Suppressor macrophage treated with lipopolysaccharide for 1 hour (primary cell): ENCODE results near the gene TRAPPC2.

Experiments
- DNase-seq, 3 donors: peaks; one replicate each; pipeline ENCODE4 v3.0.0-alpha.2; 2020 to 2022

The TRAPPC2 gene

DNA sequence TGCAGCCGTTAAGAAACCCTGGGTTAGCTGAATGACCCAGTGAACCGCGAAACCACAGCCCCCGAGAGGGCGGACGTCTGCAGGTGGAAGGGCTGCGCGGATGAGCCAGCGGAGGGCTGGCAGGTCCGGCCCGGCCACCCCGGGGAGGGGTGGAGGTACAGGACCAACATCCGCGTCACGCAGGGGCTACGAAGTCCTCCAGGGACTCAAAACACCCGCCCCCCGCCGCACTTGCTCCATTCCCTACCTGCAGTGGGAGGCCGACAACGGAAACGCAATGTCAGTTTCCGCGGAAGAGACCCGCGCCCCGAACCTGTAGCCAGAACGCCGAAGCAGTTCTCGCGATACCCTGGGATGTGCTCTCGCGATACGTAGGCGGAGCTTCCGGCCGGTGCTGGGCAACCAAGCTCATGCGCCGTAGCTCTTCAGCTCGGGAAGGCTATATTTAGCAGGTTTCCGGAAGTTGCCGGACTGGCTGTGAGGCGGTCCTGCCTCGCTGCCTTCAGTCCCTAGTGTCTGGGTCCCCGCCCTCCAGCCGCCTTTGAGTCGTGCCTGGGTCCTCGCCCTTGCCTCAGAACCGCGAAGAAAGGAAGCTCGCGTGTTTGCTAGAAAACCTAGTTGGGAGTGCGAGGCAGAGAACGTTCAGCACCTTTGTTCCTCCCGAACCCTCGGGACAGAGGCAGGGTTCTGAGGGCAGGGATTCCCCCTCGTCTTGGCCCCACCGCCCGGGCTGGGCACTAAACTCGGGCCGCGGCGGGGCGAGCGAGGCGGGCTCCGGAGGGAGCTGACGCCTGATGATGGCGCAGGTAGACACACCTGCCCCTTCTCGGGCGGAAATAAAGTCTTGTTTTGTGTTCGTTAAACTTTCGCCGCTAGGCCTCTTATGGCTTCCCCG, at the start of gene TRAPPC2, which contains the start of gene OFD1:
Gene TRAPPC2, minus strand, starts transcription at position 343 of the 895 bp plus-strand sequence. CDS start 14,657 bp downstream, outside the sequence.
Gene OFD1, plus strand, starts transcription at position 471 of the 895 bp plus-strand sequence. Its CDS starts 324 bp downstream, at position 795.
- DNase-seq = peak; percentile 91 to 95 (median 94)

DNA sequence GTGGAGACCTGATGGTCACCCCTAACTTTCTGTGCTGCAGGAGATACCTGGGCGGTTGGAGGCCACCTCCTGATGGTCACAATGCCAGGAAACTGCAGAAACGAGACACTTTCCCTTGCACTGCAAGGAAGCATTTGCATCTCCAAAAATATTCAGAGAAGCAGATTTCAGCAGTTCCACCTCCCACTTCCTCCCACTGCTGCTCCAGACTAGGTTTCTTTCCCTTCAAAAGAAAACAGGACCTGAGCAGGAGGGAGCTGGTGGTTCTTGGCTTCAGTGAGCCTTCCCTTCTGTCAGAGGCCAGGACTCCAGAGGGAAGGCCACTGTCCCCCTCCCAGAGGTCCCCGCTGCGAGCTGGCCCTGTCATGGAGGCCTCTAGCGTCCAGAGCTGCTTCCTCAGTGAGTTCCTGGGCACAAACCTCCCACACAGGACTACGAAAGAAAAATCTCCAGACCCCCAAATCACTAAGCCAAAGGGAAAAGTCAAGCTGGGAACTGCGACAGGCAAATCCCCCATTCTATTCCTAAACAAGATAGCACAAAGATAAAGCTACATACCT, 46.5 kb upstream of the TRAPPC2 start:
- DNase-seq = no peak

DNA sequence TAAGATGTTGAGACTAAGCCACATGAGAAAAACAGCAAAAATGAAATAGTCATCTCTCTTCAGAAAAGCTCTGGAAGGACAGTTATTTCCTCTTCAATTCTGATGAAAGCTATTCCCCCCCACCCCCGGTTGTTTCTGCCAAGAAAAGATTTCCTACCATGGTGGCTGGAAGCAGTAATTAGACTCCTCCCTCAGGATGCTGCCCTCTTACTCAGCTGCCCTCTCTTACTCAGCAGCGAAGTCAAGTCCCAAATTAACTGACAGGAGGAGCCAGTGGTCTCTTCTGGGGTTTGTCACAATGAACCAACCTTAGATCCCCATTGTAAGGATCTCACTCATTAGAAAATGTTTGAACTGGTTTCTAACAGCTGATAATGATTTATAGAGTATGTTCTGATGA, 44.5 kb upstream of the TRAPPC2 start:
- peak; percentile 55 to 65 (median 58) for DNase-seq

DNA sequence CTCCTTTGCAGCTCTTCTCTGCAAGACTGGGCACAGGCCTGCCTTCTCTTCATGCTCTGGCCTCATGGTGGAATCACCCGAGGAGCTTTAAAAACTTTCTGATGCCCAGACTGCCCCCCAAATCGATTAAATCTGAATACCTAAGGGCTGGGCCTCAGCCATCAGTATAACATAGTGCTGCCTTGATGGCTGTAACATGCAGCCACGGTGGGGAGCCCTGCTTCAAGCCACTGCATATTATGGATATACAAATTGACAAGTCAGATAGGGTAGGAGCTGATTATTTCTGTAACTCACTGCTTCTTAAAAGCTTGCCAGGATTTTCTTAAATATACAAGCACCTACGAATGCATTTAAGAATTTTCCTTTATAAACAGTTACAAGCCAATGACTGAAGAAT, 42.0 kb upstream of the TRAPPC2 start:
- no peak for DNase-seq

DNA sequence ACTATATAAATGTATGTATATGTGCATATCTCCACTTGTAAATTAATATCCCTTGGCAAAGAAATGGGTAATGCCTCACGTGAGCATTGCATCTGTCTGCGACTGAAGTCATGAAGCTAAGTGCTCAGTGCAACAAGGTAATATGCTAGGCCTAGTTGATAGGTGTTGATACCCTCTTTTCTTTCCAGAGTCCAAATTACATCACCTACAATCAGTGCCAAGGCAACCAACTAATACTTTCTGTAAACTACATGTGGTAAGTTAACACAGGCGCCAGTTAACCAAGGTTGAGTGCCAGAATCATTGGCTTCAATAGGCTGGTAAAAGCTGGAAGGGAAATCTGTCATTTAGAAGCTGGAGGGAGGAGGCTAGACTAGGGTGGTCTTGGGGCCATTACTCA, 41.4 kb upstream of the TRAPPC2 start:
- DNase-seq = no peak

DNA sequence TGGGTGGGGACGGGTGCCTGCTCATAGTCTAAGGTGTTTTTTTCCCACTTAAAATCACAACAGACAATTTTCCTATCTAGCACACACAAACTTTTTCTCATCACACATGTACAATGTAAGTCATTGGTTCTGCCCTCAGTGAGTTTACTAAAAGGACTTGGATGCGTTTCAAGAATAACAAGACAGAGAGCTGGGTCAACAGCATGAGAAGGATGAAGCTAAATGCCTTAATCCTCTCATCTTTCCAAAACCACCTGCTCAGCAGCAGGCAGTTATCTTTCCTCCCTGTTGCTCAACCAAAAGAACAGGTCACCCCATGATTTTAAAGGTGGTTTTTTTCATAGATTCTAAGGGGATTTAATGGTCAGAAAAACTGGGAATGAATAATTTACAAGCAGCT, 40.3 kb upstream of the TRAPPC2 start:
- no peak for DNase-seq

DNA sequence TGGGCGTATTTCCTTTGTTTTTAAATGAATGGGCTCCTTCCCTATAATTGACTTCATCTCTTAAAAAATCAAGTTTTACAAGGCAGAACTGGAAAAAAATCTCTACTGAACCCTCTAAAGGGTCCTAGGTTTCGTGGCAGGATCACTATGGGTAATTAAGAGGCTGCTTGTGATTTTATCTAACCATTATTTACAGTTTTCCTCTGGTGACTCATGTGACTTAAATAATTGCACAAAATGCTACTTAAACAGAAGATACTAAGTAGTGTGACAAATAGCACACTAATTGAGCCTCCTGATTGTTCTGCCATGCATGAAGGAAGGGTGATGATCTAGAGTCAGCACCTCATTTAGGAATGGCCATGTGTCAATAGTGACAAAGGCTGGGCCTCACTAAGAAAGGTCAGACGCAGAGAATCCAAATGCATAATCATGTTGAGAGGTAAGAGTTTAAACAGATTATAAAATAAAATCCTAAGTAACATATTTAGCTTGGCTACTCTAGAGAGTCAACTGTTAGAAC, 35.7 kb upstream of the TRAPPC2 start:
- DNase-seq = no peak

DNA sequence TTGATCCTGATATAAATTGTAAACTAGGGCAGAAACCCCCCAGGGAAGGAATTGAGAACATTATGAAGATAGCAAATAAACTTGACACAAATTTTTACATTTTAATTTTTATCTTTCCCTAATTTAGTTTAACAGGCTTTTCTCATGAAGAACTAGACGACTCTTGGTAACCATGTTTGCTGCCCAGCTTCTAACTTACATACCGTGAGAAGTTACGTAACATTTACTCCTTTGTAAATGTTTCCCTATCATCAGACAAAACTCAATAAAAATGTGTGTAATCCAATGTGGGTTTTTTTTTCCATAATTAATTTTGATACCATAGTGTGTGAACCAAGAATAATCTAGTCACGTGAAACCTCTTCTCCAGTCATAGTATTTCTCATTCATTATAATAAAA, 34.5 kb upstream of the TRAPPC2 start:
- DNase-seq = no peak

DNA sequence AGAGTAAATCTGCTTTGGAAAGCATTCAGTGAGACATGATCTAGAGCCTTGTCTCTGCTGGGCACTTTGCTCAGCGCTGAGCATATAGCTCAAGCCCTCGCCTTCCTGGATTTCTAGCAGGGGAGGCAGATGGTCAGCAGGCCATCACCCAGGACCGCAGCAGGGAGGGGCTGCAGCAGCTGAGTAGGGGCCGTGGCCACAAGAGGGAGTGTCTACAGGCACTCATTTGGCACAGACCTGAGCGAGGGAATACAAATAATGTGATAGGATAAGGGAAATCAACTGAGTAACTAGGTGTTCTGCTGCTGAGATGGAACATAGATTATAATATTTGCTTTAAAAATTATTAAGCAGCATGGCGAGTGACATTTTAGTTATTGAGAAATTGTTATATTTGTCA, 30.3 kb upstream of the TRAPPC2 start:
- no peak for DNase-seq

DNA sequence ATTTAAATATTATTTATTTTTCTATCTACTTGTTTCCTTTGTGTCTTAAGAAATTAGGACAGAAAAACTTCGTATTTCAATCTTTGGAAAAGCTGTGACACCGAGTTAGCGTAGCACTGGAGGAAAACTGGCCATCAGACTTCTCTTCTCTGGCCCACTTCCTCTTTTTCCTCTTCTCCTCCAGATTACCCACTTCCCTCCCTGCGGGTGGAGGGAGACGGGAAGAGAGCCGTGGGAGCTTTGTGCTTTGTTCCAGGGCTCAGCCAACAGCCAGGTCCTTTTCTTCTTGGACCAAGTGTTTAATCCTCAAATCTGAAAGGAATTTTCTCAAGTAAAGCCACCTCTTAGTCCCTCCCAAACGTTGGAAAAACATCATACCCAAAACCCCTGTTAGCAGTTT, 29.9 kb upstream of the TRAPPC2 start:
- peak; percentile 44 to 56 (median 54) for DNase-seq

DNA sequence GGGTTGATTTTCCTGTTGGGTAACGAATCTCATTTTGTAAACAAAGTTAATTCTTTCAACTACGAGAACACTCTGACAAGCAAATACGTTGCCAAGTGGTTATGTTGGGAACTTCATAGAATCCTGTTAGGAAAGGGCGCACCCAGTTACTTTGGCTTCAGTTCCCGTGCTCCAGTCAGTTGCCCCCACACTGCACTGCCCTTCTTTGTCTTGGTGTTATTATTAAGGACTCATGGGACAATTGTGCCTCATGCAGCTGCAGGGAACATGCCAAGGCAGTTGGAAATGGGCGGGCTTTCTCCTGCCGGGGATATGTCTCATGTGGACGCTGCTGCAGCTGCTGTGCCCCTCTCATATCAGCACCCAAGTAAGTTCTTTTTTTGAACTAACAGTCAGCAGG, 29.1 kb upstream of the TRAPPC2 start:
- no peak for DNase-seq

DNA sequence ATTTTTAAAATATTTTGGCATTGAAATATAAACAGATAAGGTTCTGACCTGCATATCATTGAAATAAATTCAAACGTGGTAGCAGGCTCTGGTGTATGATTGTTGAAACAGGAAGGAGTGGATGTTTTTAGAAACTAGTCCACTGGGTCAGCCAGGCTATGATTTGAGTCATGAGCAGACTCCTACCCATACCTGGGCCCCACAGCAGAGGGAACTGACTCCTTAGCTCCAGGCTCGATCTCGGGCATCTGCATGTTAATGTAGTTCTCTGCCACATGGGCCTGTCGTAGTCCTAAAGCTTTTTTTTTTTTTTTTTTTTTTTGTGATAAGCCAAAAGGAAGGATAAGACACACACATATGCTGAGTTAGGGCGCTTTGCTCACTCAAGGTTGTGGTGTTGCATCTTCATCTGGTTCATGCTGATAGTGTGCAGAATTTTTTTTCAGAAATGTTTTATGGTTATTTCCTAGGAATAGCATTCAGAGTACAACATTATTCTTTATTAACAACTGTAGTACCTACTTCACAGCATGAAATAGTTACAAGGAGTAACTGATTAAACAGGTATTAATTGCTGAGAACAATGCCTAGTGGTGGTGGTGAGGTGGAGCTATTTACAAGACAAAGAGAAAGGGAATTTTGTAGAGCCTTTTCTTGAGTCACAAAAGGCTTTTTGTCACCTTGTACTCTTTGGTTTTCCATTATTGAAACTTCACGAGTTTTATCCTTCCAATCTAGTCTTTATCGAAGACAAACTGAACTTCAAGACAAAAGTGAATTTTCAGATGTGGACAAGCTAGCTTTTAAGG, 27.4 kb upstream of the TRAPPC2 start:
- peak in 1 of 3 donors; percentile 20 for DNase-seq

DNA sequence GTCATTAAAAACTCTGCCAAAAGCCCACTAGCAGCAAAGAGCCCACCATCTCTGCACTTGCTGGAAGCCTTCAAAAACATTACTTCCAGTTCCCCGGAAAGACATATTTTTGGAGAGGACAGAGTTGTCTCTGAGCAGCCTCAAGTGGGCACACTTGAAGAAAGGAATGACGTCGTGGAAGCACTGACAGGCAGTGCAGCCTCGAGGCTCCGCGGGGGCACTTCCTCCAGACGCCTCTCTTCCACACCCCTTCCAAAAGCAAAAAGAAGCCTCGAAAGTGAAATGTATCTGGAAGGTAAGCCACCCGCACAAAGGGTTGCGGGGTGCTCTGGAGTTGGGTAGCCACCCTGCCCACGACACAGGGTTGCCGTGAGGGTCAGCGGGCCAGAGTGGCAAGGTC, 26.0 kb upstream of the TRAPPC2 start:
- DNase-seq = peak in 2 of 3 donors; percentile 32 to 37

DNA sequence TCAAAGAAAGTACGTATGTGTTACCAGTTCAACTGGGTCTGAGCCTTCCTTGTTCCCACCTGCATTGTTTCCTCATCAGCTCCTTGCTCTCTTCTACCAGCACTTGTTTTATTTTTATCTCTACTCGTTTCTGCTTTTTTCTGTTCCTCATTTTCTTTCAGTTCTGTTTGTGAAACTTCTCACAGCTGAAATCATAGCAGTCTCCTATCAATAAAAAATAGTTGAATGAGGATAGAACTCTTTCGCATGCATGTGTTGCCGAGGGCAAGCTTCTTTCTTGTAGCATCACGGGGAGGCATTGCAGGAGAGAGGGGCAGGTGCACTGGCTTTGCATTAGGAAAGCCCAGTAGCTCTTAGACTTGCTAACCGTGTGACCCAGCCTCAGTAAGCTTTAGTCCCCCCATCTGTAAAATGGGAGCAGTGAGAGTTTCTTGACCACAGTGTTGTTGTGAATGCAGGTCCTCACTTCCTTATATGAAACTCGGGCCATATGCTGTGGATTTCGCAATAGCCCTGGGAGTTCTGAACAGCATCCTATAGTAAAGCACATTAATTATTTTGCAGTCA, 24.8 kb upstream of the TRAPPC2 start:
- peak; percentile 33 to 47 (median 33) for DNase-seq

DNA sequence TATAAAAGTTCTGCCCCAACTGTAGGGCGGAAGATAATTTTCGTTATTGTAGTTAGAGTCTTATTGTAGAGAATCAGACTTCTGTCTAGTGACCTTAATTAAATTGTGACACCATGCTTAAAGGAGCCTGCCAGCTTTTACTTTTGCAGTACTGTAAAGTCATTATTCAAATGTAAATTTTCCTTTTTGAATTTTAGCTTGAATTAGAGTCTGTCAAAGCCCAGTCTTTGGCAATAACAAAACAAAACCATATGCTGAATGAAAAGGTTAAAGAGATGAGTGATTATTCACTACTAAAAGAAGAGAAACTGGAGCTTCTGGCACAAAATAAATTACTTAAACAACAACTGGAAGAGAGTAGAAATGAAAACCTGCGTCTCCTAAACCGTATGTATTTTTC, 22.0 kb upstream of the TRAPPC2 start:
- DNase-seq = no peak

DNA sequence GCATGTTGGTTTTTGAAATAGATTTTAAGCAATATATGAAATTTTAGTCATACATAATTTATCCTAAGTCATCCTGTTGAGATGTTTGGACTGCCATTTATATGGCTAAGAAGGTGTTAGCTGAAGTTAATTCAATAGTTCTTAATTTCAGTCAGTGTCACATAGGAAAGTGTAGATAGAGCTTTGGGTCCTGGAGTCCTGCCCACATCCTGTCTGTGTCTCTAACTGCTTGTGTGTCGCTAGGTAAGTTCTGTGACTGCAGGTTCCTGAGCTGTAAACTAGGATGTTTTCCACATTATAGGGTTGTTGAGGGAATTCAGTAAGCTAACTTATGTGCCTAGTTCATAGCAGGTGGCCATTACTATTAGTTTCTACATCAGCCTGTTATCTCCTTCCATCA, 20.8 kb upstream of the TRAPPC2 start:
- no peak for DNase-seq

DNA sequence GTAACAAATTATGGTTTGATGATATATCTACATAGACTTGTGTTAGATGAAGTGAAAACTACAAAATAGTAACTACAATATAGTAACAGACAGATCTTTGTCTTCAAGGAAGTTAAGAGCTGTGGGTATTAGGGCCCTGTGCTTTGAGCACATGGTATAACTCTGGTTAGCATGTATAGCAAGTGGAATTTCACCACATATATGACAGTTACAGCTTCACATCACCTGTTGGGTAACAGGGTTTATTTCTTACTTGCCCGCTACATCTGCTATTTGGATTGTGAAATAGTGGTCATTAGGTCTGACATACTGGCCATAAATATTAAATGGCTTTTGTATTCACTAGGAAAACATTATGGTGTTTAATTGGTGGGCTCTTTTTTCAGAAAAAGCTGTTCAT, 20.3 kb upstream of the TRAPPC2 start:
- no peak for DNase-seq

DNA sequence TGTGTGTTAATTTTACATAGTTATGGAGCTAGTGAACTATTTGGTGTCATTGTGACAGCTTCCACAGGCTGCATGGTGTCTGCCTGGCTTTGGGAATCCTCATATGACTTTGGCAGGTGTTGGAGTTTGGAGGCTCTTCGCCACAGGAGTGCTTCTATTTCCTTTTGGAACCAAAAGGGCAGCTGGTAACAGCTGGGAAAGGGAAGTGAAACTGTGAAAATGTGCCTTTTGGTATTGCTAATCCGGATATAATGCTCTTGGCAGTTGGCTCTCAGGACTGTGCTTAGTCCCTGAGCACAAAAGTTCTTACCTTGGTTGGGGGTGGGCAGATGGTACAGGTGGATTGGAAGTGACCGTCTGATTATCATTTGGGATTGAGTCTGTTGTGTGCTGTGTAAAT, 18.2 kb upstream of the TRAPPC2 start:
- DNase-seq = peak; percentile 37 to 60 (median 52)

DNA sequence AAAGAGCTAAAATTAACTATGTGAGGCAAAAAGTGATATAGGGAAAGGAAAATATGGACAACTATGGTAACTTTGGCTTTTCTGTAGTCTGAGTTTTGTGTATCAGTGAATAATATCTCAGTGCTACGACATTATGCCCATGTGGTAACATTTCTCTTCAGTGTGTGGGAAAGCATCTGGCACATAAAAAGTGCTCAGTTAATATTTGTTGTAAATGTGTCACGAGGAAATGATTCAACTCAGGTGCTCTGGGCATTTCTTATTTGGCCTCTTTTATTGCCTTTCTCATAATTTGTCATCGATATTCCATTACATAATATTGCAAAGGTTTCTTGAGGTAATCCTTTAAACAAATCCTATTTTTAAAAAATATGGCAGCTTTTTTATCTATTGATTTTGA, 17.7 kb upstream of the TRAPPC2 start:
- no peak for DNase-seq

DNA sequence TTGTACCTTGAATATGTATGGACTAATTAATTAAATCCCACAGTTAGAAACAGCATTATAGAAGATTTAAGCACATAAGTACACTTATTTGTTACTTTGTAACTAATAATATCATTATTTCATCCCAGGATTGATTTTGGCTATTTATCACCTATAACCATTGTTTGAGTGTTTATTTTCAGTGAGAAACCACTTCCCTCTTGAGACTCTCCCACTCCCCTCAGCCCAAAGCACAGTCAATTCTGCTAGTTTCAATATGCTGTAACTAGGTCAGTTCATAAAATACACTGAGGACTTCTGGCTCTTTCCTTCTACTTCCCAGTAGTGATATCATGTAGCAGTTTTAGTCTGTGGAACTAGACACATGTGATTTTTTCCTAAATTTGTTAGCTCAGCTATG, 16.4 kb upstream of the TRAPPC2 start:
- no peak for DNase-seq

DNA sequence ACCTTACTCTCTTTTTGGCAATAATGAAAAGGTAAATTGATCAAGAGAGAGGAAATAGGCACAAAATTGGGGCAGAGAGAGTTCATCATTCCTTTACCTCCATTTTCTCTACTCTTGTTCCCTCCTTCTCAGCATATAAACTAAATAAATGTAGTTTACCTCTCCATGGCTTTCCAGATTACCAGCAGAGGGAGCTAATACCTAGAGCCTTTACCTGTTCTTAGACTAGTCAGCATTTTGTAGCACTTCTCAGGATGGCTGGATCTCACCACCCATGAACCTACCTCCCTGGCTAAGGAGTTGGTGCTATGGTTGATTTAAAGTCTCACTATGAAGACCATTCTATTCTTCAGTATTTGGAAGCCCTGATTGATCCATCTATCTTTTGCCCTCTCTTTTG, 15.8 kb upstream of the TRAPPC2 start:
- DNase-seq = peak in 1 of 3 donors; percentile 46

DNA sequence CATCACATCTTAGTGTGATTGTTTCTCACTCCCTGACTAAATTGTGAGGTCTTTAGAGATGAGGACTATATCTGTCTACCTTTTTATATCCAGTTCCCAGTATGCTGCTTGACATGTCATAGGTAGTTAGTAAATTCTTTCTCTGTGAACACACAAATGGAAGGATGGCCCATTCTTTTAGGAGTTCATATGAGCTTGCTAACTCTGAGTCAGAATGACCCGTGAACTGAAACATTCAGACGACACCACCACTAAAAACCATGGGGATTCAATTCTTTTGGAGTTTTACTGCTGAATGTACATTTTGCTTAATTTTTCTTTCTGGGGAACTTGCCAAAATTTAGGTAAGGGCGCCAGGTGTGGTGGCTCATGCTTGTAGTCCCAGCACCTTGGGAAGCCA, 14.1 kb upstream of the TRAPPC2 start:
- no peak for DNase-seq

DNA sequence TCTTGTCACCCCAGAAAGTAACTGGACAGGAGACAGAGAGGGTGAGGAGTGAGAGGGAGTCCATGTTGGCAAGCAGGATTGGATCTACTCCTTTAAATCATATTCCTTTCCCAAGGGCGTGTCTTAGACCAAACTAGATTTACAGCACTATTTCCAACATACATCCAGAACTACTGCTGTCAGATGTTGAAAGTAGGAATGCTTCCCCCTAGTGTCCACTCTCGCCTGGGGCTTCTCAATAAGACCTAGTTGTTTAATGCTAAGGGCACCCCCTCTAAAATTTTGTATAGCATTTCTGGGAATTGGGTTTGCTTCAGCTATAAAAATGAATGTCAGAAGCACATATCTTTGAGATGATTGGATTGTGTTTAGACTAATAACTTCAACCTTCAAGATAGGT, 13.4 kb upstream of the TRAPPC2 start:
- DNase-seq = peak in 2 of 3 donors; percentile 50 to 59
